ENCODE measurements around the gene COIL.

Gene COIL

GRCh38 chr17:56910509-56911235 is 50.2 kb downstream of the COIL start:
- H3K9me3 ChIP-seq (ENCODE audit: control insufficient read depth in 2 of 2, low read length in 2 of 2): no peaks in the 10 kb centered on the region
- peak overlapping the region in 1 of 2 donors; percentile 11 for H3K4me3 ChIP-seq (ENCODE audit: low read length in 2 of 2)
- peaks cover 36 to 40% of the 10 kb centered on the region in 2 donors for H3K4me1 ChIP-seq (ENCODE audit: control insufficient read depth in 2 of 2, insufficient read depth in 2 of 2, low read length in 2 of 2)
- peak overlapping the region in 1 of 2 donors; percentile 9 for H3K9ac ChIP-seq (ENCODE audit: low read depth in 1 of 2, low read length in 2 of 2)
- no peaks in the 10 kb centered on the region for H3K27me3 ChIP-seq (ENCODE audit: control insufficient read depth in 2 of 2, insufficient read depth in 2 of 2, low read length in 2 of 2)
- peaks cover 26 to 33% of the 10 kb centered on the region in 2 donors for H3K36me3 ChIP-seq (ENCODE audit: control insufficient read depth in 2 of 2, insufficient read depth in 2 of 2, low read length in 2 of 2)
- H3K27ac ChIP-seq (ENCODE audit: low read depth in 2 of 2, low read length in 2 of 2): peak overlapping the region; percentile 33 to 50

- peaks cover 28 to 33% of the 10 kb centered on the region in 2 donors for H3K4me1 ChIP-seq (ENCODE audit: control insufficient read depth in 2 of 2, insufficient read depth in 2 of 2, low read length in 2 of 2)
- H3K9me3 ChIP-seq (ENCODE audit: control insufficient read depth in 2 of 2, low read length in 2 of 2): no peaks in the 10 kb centered on the region
- peak overlapping the region in 1 of 2 donors; percentile 49 for H3K4me3 ChIP-seq (ENCODE audit: low read length in 2 of 2)
- no peaks in the 10 kb centered on the region for H3K27me3 ChIP-seq (ENCODE audit: control insufficient read depth in 2 of 2, insufficient read depth in 2 of 2, low read length in 2 of 2)
- H3K9ac ChIP-seq (ENCODE audit: low read depth in 1 of 2, low read length in 2 of 2): peak overlapping the region in 1 of 2 donors; percentile 9
- peaks cover 28 to 40% of the 10 kb centered on the region in 2 donors for H3K36me3 ChIP-seq (ENCODE audit: control insufficient read depth in 2 of 2, insufficient read depth in 2 of 2, low read length in 2 of 2)
- peak overlapping the region; percentile 33 to 50 for H3K27ac ChIP-seq (ENCODE audit: low read depth in 2 of 2, low read length in 2 of 2)
Measured at GRCh38 chr17:56909742-56910508, 50.9 kb downstream of the COIL start.

- H3K4me3 ChIP-seq (ENCODE audit: low read length in 2 of 2): no peak overlapping the region
- no peaks in the 10 kb centered on the region for H3K27me3 ChIP-seq (ENCODE audit: control insufficient read depth in 2 of 2, insufficient read depth in 2 of 2, low read length in 2 of 2)
- H3K36me3 ChIP-seq (ENCODE audit: control insufficient read depth in 2 of 2, insufficient read depth in 2 of 2, low read length in 2 of 2): peaks cover 44 to 59% of the 10 kb centered on the region in 2 donors
- peaks cover 26 to 31% of the 10 kb centered on the region in 2 donors for H3K4me1 ChIP-seq (ENCODE audit: control insufficient read depth in 2 of 2, insufficient read depth in 2 of 2, low read length in 2 of 2)
- no peaks in the 10 kb centered on the region for H3K9me3 ChIP-seq (ENCODE audit: control insufficient read depth in 2 of 2, low read length in 2 of 2)
- peak overlapping the region in 1 of 2 donors; percentile 39 for H3K27ac ChIP-seq (ENCODE audit: low read depth in 2 of 2, low read length in 2 of 2)
- H3K9ac ChIP-seq (ENCODE audit: low read depth in 1 of 2, low read length in 2 of 2): no peak overlapping the region
Measured at GRCh38 chr17:56908001-56908542, 52.8 kb downstream of the COIL start.

- Histone ChIP-seq H3K9ac (ENCODE audit: low read depth in 1 of 2, low read length in 2 of 2) (no peak overlapping the region), H3K27me3 (ENCODE audit: control insufficient read depth in 2 of 2, insufficient read depth in 2 of 2, low read length in 2 of 2) (no peaks in the 10 kb centered on the region), H3K4me3 (ENCODE audit: low read length in 2 of 2) (no peak overlapping the region), H3K27ac (ENCODE audit: low read depth in 2 of 2, low read length in 2 of 2) (no peak overlapping the region), H3K9me3 (ENCODE audit: control insufficient read depth in 2 of 2, low read length in 2 of 2) (no peaks in the 10 kb centered on the region), H3K4me1 (ENCODE audit: control insufficient read depth in 2 of 2, insufficient read depth in 2 of 2, low read length in 2 of 2) (peaks cover 5 to 6% of the 10 kb centered on the region in 2 donors), H3K36me3 (ENCODE audit: control insufficient read depth in 2 of 2, insufficient read depth in 2 of 2, low read length in 2 of 2) (peaks cover 83 to 91% of the 10 kb centered on the region in 2 donors)
Measured at GRCh38 chr17:56903560-56903959, 57.3 kb downstream of the COIL start.

GRCh38 chr17:56902348-56902747 is 58.5 kb downstream of the COIL start:
- no peaks in the 10 kb centered on the region for H3K9me3 ChIP-seq (ENCODE audit: control insufficient read depth in 2 of 2, low read length in 2 of 2)
- H3K36me3 ChIP-seq (ENCODE audit: control insufficient read depth in 2 of 2, insufficient read depth in 2 of 2, low read length in 2 of 2): peaks cover 84 to 91% of the 10 kb centered on the region in 2 donors

GRCh38 chr17:56899403-56899802 is 61.4 kb downstream of the COIL start:
- H3K36me3 ChIP-seq (ENCODE audit: control insufficient read depth in 2 of 2, insufficient read depth in 2 of 2, low read length in 2 of 2): peaks cover 86% of the 10 kb centered on the region in 2 donors
- H3K27ac ChIP-seq (ENCODE audit: low read depth in 2 of 2, low read length in 2 of 2): no peak overlapping the region
- no peaks in the 10 kb centered on the region for H3K9me3 ChIP-seq (ENCODE audit: control insufficient read depth in 2 of 2, low read length in 2 of 2)
- H3K27me3 ChIP-seq (ENCODE audit: control insufficient read depth in 2 of 2, insufficient read depth in 2 of 2, low read length in 2 of 2): no peaks in the 10 kb centered on the region
- no peak overlapping the region for H3K9ac ChIP-seq (ENCODE audit: low read depth in 1 of 2, low read length in 2 of 2)
- no peak overlapping the region for H3K4me3 ChIP-seq (ENCODE audit: low read length in 2 of 2)
- H3K4me1 ChIP-seq (ENCODE audit: control insufficient read depth in 2 of 2, insufficient read depth in 2 of 2, low read length in 2 of 2): peaks cover 12 to 13% of the 10 kb centered on the region in 2 donors

More at GRCh38 chr17:56902348-56902747, 58.5 kb downstream of the COIL start:
- Histone ChIP-seq H3K27me3 (ENCODE audit: control insufficient read depth in 2 of 2, insufficient read depth in 2 of 2, low read length in 2 of 2) (no peaks in the 10 kb centered on the region), H3K4me3 (ENCODE audit: low read length in 2 of 2) (no peak overlapping the region), H3K4me1 (ENCODE audit: control insufficient read depth in 2 of 2, insufficient read depth in 2 of 2, low read length in 2 of 2) (peaks cover 7 to 10% of the 10 kb centered on the region in 2 donors), H3K9ac (ENCODE audit: low read depth in 1 of 2, low read length in 2 of 2) (no peak overlapping the region), H3K27ac (ENCODE audit: low read depth in 2 of 2, low read length in 2 of 2) (no peak overlapping the region)

- H3K27ac ChIP-seq (ENCODE audit: low read depth in 2 of 2, low read length in 2 of 2): no peak overlapping the region
- peaks cover 12 to 13% of the 10 kb centered on the region in 2 donors for H3K4me1 ChIP-seq (ENCODE audit: control insufficient read depth in 2 of 2, insufficient read depth in 2 of 2, low read length in 2 of 2)
- peaks cover 83% of the 10 kb centered on the region in 2 donors for H3K36me3 ChIP-seq (ENCODE audit: control insufficient read depth in 2 of 2, insufficient read depth in 2 of 2, low read length in 2 of 2)
- no peak overlapping the region for H3K9ac ChIP-seq (ENCODE audit: low read depth in 1 of 2, low read length in 2 of 2)
- no peaks in the 10 kb centered on the region for H3K9me3 ChIP-seq (ENCODE audit: control insufficient read depth in 2 of 2, low read length in 2 of 2)
- H3K4me3 ChIP-seq (ENCODE audit: low read length in 2 of 2): no peak overlapping the region
- no peaks in the 10 kb centered on the region for H3K27me3 ChIP-seq (ENCODE audit: control insufficient read depth in 2 of 2, insufficient read depth in 2 of 2, low read length in 2 of 2)
Measured at GRCh38 chr17:56898874-56899273, 62.0 kb downstream of the COIL start.

- Histone ChIP-seq H3K9ac (ENCODE audit: low read depth in 1 of 2, low read length in 2 of 2) (no peak overlapping the region), H3K27ac (ENCODE audit: low read depth in 2 of 2, low read length in 2 of 2) (peak overlapping the region; percentile 63 to 67), H3K9me3 (ENCODE audit: control insufficient read depth in 2 of 2, low read length in 2 of 2) (no peaks in the 10 kb centered on the region), H3K4me1 (ENCODE audit: control insufficient read depth in 2 of 2, insufficient read depth in 2 of 2, low read length in 2 of 2) (peaks cover 12 to 13% of the 10 kb centered on the region in 2 donors), H3K27me3 (ENCODE audit: control insufficient read depth in 2 of 2, insufficient read depth in 2 of 2, low read length in 2 of 2) (no peaks in the 10 kb centered on the region), H3K36me3 (ENCODE audit: control insufficient read depth in 2 of 2, insufficient read depth in 2 of 2, low read length in 2 of 2) (peaks cover 84 to 86% of the 10 kb centered on the region in 2 donors), H3K4me3 (ENCODE audit: low read length in 2 of 2) (no peak overlapping the region)
Measured at GRCh38 chr17:56897646-56898424, 63.0 kb downstream of the COIL start.

- peak overlapping the region; percentile 63 to 67 for H3K27ac ChIP-seq (ENCODE audit: low read depth in 2 of 2, low read length in 2 of 2)
- no peaks in the 10 kb centered on the region for H3K9me3 ChIP-seq (ENCODE audit: control insufficient read depth in 2 of 2, low read length in 2 of 2)
- H3K4me1 ChIP-seq (ENCODE audit: control insufficient read depth in 2 of 2, insufficient read depth in 2 of 2, low read length in 2 of 2): peaks cover 11 to 12% of the 10 kb centered on the region in 2 donors
- H3K4me3 ChIP-seq (ENCODE audit: low read length in 2 of 2): no peak overlapping the region
- no peak overlapping the region for H3K9ac ChIP-seq (ENCODE audit: low read depth in 1 of 2, low read length in 2 of 2)
- H3K27me3 ChIP-seq (ENCODE audit: control insufficient read depth in 2 of 2, insufficient read depth in 2 of 2, low read length in 2 of 2): no peaks in the 10 kb centered on the region
- peaks cover 84 to 86% of the 10 kb centered on the region in 2 donors for H3K36me3 ChIP-seq (ENCODE audit: control insufficient read depth in 2 of 2, insufficient read depth in 2 of 2, low read length in 2 of 2)
Measured at GRCh38 chr17:56896968-56897359, 63.9 kb downstream of the COIL start.

Data from mucosa of rectum (tissue), 2 donors.